ENCODE measurements around the gene EDEM3. TPM values are rescaled to one million over a fixed set of nuclear protein-coding genes. Genes with fewer than 3 reads are reported as not detected.
"Not testable (repeated sequence)": the region's sequence is repeated elsewhere in the genome, so short reads cannot be mapped to it uniquely, and the experiment has no call there.

EDEM3 gene
- polyA plus RNA-seq, 1 donor from 2014 or later: 49.5 TPM

- Histone ChIP-seq H3K4me2 (ENCODE audit: low read length) (no peak overlapping the region), H3K9ac (ENCODE audit: low read length) (no peak overlapping the region), H3K27me3 (ENCODE audit: insufficient read depth, low read depth, low read length) (no peaks in the 10 kb centered on the region), H3K9me2 (ENCODE audit: insufficient read depth, low read length) (no peaks in the 10 kb centered on the region), H3K79me2 (replicated peaks; ENCODE audit: insufficient read depth, low read length) (no peaks in the 10 kb centered on the region), H3F3A (ENCODE audit: insufficient read depth, low read length, poor library complexity, severe bottlenecking) (no peaks in the 10 kb centered on the region), H3K9me3 (ENCODE audit: low read length) (no peaks in the 10 kb centered on the region), H2AFZ (ENCODE audit: low read depth, low read length) (no peak overlapping the region), H3K36me3 (ENCODE audit: insufficient read depth, low read length) (no peaks in the 10 kb centered on the region), H3K27ac (ENCODE audit: low read length) (no peak overlapping the region), H3K4me3 (ENCODE audit: low read length) (no peak overlapping the region), H4K20me1 (ENCODE audit: insufficient read depth) (no peaks in the 10 kb centered on the region)
- TF ChIP-seq TAF1 (IDR thresholded peaks at IDR 0.05; ENCODE audit: low read depth) (no peak), EP300 (conservative IDR thresholded peaks at IDR 0.05; ENCODE audit: poor library complexity, severe bottlenecking) (no peak), REST (IDR thresholded peaks at IDR 0.05; ENCODE audit: borderline replicate concordance) (no peak), EZH2 (IDR thresholded peaks at IDR 0.05; ENCODE audit: borderline replicate concordance, insufficient read depth, low read length, poor library complexity, severe bottlenecking) (no peak), POLR2AphosphoS5 (IDR thresholded peaks at IDR 0.05) (no peak), MXI1 (conservative IDR thresholded peaks at IDR 0.05; ENCODE audit: poor library complexity, severe bottlenecking) (no peak), CTCF (IDR thresholded peaks at IDR 0.05; ENCODE audit: poor library complexity, severe bottlenecking) (no peak), SMC3 (conservative IDR thresholded peaks at IDR 0.05; ENCODE audit: poor library complexity) (no peak), RAD21 (conservative IDR thresholded peaks at IDR 0.05) (no peak)
Measured at GRCh38 chr1:184785529-184785928, 30.9 kb upstream of the EDEM3 start.

GRCh38 chr1:184783723-184784122, 29.1 kb upstream of the EDEM3 start:
- not testable (repeated sequence) for H3K27ac ChIP-seq (ENCODE audit: low read length); H3K79me2 ChIP-seq (replicated peaks; ENCODE audit: insufficient read depth, low read length)

GRCh38 chr1:184781941-184782340, 27.3 kb upstream of the EDEM3 start:
- Histone ChIP-seq H3K4me2 (ENCODE audit: low read length) (no peak overlapping the region), H3K9ac (ENCODE audit: low read length) (no peak overlapping the region), H3K79me2 (replicated peaks; ENCODE audit: insufficient read depth, low read length) (no peaks in the 10 kb centered on the region), H3K27me3 (ENCODE audit: insufficient read depth, low read depth, low read length) (no peaks in the 10 kb centered on the region), H4K20me1 (ENCODE audit: insufficient read depth) (no peaks in the 10 kb centered on the region), H3K9me3 (ENCODE audit: low read length) (no peaks in the 10 kb centered on the region), H3K4me3 (ENCODE audit: low read length) (no peak overlapping the region), H2AFZ (ENCODE audit: low read depth, low read length) (no peak overlapping the region), H3F3A (ENCODE audit: insufficient read depth, low read length, poor library complexity, severe bottlenecking) (no peaks in the 10 kb centered on the region), H3K36me3 (ENCODE audit: insufficient read depth, low read length) (no peaks in the 10 kb centered on the region), H3K9me2 (ENCODE audit: insufficient read depth, low read length) (no peaks in the 10 kb centered on the region), H3K27ac (ENCODE audit: low read length) (no peak overlapping the region)
- no peak for TF ChIP-seq EP300 (conservative IDR thresholded peaks at IDR 0.05; ENCODE audit: poor library complexity, severe bottlenecking)
- TF ChIP-seq REST (IDR thresholded peaks at IDR 0.05; ENCODE audit: borderline replicate concordance): no peak
- no peak for TF ChIP-seq MXI1 (conservative IDR thresholded peaks at IDR 0.05; ENCODE audit: poor library complexity, severe bottlenecking)
- no peak for TF ChIP-seq EZH2 (IDR thresholded peaks at IDR 0.05; ENCODE audit: borderline replicate concordance, insufficient read depth, low read length, poor library complexity, severe bottlenecking)
- TF ChIP-seq RAD21 (conservative IDR thresholded peaks at IDR 0.05): no peak
- no peak for TF ChIP-seq POLR2AphosphoS5 (IDR thresholded peaks at IDR 0.05)
- no peak for TF ChIP-seq TAF1 (IDR thresholded peaks at IDR 0.05; ENCODE audit: low read depth)
- no peak for TF ChIP-seq SMC3 (conservative IDR thresholded peaks at IDR 0.05; ENCODE audit: poor library complexity)
- TF ChIP-seq CTCF (IDR thresholded peaks at IDR 0.05; ENCODE audit: poor library complexity, severe bottlenecking): no peak

More at GRCh38 chr1:184783723-184784122, 29.1 kb upstream of the EDEM3 start:
- H3K9me2 ChIP-seq (ENCODE audit: insufficient read depth, low read length); H3K4me3 ChIP-seq (ENCODE audit: low read length); H3K9me3 ChIP-seq (ENCODE audit: low read length); H3F3A ChIP-seq (ENCODE audit: insufficient read depth, low read length, poor library complexity, severe bottlenecking); H2AFZ ChIP-seq (ENCODE audit: low read depth, low read length); H3K9ac ChIP-seq (ENCODE audit: low read length); H3K27me3 ChIP-seq (ENCODE audit: insufficient read depth, low read depth, low read length); H3K4me2 ChIP-seq (ENCODE audit: low read length); H3K36me3 ChIP-seq (ENCODE audit: insufficient read depth, low read length); H4K20me1 ChIP-seq (ENCODE audit: insufficient read depth): not testable (repeated sequence)
